ENCODE results near the gene TCF20. TPM values are rescaled to one million over a fixed set of nuclear protein-coding genes. Genes with fewer than 3 reads are reported as not detected.
A peak's percentile ranks its signal among the peaks of the same experiment; 100 is the strongest.

The TCF20 gene
- total and polyA plus RNA-seq, 4 experiments from 2014 or later, result 0.72 to 93.4 (median 46.8) TPM

GRCh38 chr22:42300259-42301076, 30.0 kb upstream of the TCF20 start:
- H3K4me3 Mint-ChIP-seq, result peak overlapping the region; percentile 79 to 90 (median 83)

DNA sequence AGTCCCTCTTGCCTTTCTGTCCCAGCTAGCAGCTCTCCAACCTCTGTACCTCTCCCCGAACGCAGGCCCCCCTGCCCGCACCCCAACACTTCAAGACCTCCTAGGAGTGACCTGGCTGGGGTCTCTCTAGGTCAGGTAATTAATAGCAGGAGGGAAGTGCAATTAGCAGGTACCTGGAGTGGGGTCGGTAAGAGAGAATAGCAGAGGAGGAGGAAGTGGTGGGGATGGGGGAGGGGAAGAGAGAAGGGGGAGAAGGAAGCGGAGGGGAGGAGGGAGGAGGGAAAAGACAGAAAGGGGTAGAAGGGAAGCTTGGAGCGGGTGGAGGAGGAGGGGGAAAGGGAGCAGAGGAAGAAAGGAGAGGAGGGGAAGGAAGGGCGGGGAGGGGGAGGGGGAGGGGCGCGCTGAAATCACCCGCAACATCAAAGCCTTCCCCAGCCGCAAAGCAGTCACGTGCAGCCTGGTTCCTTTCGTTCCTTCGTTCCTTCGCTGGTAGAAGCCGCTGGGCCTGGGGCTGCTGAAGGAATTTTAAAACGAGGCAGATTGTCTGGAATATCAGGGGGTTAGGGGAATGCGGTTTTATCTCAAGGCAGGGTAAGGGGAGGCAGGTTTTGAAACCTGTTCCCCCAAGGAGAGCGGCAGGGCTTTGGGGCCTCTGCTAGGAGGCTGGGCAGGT, 29.3 kb upstream of the TCF20 start:
- POLR2A ChIA-PET (ENCODE audit: partially characterized antibody), result interaction anchor here (1.6 kb wide), 1 partner anchor 16 kb away, joined by 3 read pairs; no protein-coding TSS in a partner anchor
- Histone ChIP-seq H3K9me3 (ENCODE audit: control insufficient read depth in 1 of 2, low read length in 2 of 2) (no peaks in the 10 kb centered on the region), H3K27ac (ENCODE audit: low read depth, low read length) (peak overlapping the region; percentile 64), H3K4me3 (ENCODE audit: low read length in 2 of 2) (peak overlapping the region in 1 of 2 donors; percentile 54), H3K4me1 (ENCODE audit: insufficient read depth, low read length) (peaks cover 90% of the 10 kb centered on the region), H3K27me3 (ENCODE audit: insufficient read depth, low read length) (no peaks in the 10 kb centered on the region), H3K36me3 (ENCODE audit: insufficient read depth, low read length) (no peaks in the 10 kb centered on the region)
- Mint-ChIP-seq H3K9me3 (no peaks in the 10 kb centered on the region), H3K4me3 (peak overlapping the region; percentile 79 to 90 (median 83)), H3K36me3 (no peaks in the 10 kb centered on the region), H3K4me1 (peaks cover 56 to 97% (median 73%) of the 10 kb centered on the region in 4 donors), H3K27me3 (no peaks in the 10 kb centered on the region), H3K27ac (peak overlapping the region; percentile 85 to 99 (median 96))
- CTCF ChIA-PET (ENCODE audit: partially characterized antibody), result no interaction called here
- intact Hi-C loops (cut with micrococcal nuclease), result loop anchor here (2.0 to 5.0 kb wide), 2 partner anchors 32 to 69 kb away; no protein-coding TSS in a partner anchor
- peak; percentile 58 to 76 (median 62) for DNase-seq

More at GRCh38 chr22:42300259-42301076, 30.0 kb upstream of the TCF20 start:
- Mint-ChIP-seq H3K4me1 (peaks cover 56 to 96% (median 73%) of the 10 kb centered on the region in 4 donors), H3K36me3 (no peaks in the 10 kb centered on the region), H3K27ac (peak overlapping the region; percentile 85 to 99 (median 96)), H3K27me3 (no peaks in the 10 kb centered on the region), H3K9me3 (no peaks in the 10 kb centered on the region)
- H3K27me3 ChIP-seq (ENCODE audit: insufficient read depth, low read length), result no peaks in the 10 kb centered on the region
- ChIA-PET POLR2A (ENCODE audit: partially characterized antibody) (interaction anchor here (0.6 to 1.9 kb wide), 3 partner anchors 16 to 37 kb away, joined by 3 to 8 read pairs (median 3); no protein-coding TSS in a partner anchor), CTCF (ENCODE audit: partially characterized antibody) (no interaction called here)
- peak overlapping the region; percentile 23 to 54 for H3K4me3 ChIP-seq (ENCODE audit: low read length in 2 of 2)
- intact Hi-C loops (cut with micrococcal nuclease), result loop anchor here (5.0 kb wide), 1 partner anchor 33 kb away; no protein-coding TSS in a partner anchor
- peaks cover 88% of the 10 kb centered on the region for H3K4me1 ChIP-seq (ENCODE audit: insufficient read depth, low read length)
- H3K9me3 ChIP-seq (ENCODE audit: control insufficient read depth in 1 of 2, low read length in 2 of 2), result no peaks in the 10 kb centered on the region
- H3K27ac ChIP-seq (ENCODE audit: low read depth, low read length), result peak overlapping the region; percentile 64
- H3K36me3 ChIP-seq (ENCODE audit: insufficient read depth, low read length), result no peaks in the 10 kb centered on the region
- DNase-seq, result peak in 3 of 5 donors; percentile 39 to 83 (median 48)

- ChIA-PET CTCF (ENCODE audit: partially characterized antibody) (no interaction called here), POLR2A (ENCODE audit: partially characterized antibody) (interaction anchor here (1.6 kb wide), 1 partner anchor 17 kb away, joined by 3 read pairs; no protein-coding TSS in a partner anchor)
- intact Hi-C loops (cut with micrococcal nuclease), result loop anchor here (2.0 kb wide), 1 partner anchor 70 kb away; no protein-coding TSS in a partner anchor
- no peak for DNase-seq
- H3K27ac Mint-ChIP-seq, result peak overlapping the region; percentile 78 to 97 (median 93)
- no peaks in the 10 kb centered on the region for H3K36me3 ChIP-seq (ENCODE audit: insufficient read depth, low read length)
- peaks cover 90% of the 10 kb centered on the region for H3K4me1 ChIP-seq (ENCODE audit: insufficient read depth, low read length)
- H3K4me3 Mint-ChIP-seq, result peak overlapping the region in 4 of 8 donors; percentile 13 to 90 (median 51)
- H3K4me3 ChIP-seq (ENCODE audit: low read length in 2 of 2), result no peak overlapping the region
- H3K27me3 ChIP-seq (ENCODE audit: insufficient read depth, low read length), result no peaks in the 10 kb centered on the region
- no peaks in the 10 kb centered on the region for H3K9me3 ChIP-seq (ENCODE audit: control insufficient read depth in 1 of 2, low read length in 2 of 2)
- H3K4me1 Mint-ChIP-seq, result peaks cover 56 to 97% (median 75%) of the 10 kb centered on the region in 4 donors
- no peaks in the 10 kb centered on the region for H3K27me3 Mint-ChIP-seq
- H3K9me3 Mint-ChIP-seq, result no peaks in the 10 kb centered on the region
- no peaks in the 10 kb centered on the region for H3K36me3 Mint-ChIP-seq
- H3K27ac ChIP-seq (ENCODE audit: low read depth, low read length), result no peak overlapping the region
These were observed 28.3 kb upstream of the TCF20 start for GRCh38 chr22:42298746-42299145.

DNA sequence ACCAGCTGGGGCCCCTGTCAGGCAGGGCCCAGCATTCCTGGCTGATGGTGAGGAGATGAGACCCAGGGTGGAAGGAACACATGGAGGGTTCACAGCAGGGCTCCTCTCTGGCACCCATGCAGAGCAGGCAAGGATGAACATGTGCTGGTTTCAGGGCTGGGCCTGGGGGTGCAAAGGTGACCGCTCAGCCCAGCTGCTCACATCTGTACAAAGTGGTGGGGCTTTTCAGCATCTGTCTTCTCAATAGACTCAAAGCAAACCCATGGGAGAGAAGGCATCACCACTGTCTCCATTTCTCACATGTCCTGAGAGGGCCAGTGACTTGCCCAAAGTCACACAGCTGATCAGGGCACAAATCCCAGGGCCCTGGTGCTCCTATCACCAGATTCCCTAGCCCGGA, 27.3 kb upstream of the TCF20 start:
- Mint-ChIP-seq H3K4me3 (peak overlapping the region in 3 of 8 donors; percentile 17 to 31 (median 30)), H3K4me1 (peaks cover 55 to 96% (median 71%) of the 10 kb centered on the region in 4 donors), H3K27ac (peak overlapping the region; percentile 68 to 96 (median 78)), H3K9me3 (no peaks in the 10 kb centered on the region), H3K36me3 (no peaks in the 10 kb centered on the region), H3K27me3 (no peaks in the 10 kb centered on the region)
- CTCF ChIA-PET (ENCODE audit: partially characterized antibody), result interaction anchor here (1.0 kb wide), 1 partner anchor 136 kb away, joined by 3 read pairs; no protein-coding TSS in a partner anchor
- intact Hi-C loops (cut with micrococcal nuclease), result loop anchor here (2.0 kb wide), 1 partner anchor 71 kb away; no protein-coding TSS in a partner anchor
- no peaks in the 10 kb centered on the region for H3K36me3 ChIP-seq (ENCODE audit: insufficient read depth, low read length)
- DNase-seq, result no peak
- H3K4me1 ChIP-seq (ENCODE audit: insufficient read depth, low read length), result peaks cover 91% of the 10 kb centered on the region
- no peak overlapping the region for H3K4me3 ChIP-seq (ENCODE audit: low read length in 2 of 2)
- H3K27ac ChIP-seq (ENCODE audit: low read depth, low read length), result peak overlapping the region; percentile 10
- H3K9me3 ChIP-seq (ENCODE audit: control insufficient read depth in 1 of 2, low read length in 2 of 2), result no peaks in the 10 kb centered on the region
- POLR2A ChIA-PET (ENCODE audit: partially characterized antibody), result interaction anchor here (0.9 to 1.6 kb wide), 2 partner anchors 15 to 18 kb away, joined by 3 read pairs; no protein-coding TSS in a partner anchor
- H3K27me3 ChIP-seq (ENCODE audit: insufficient read depth, low read length), result no peaks in the 10 kb centered on the region

DNA sequence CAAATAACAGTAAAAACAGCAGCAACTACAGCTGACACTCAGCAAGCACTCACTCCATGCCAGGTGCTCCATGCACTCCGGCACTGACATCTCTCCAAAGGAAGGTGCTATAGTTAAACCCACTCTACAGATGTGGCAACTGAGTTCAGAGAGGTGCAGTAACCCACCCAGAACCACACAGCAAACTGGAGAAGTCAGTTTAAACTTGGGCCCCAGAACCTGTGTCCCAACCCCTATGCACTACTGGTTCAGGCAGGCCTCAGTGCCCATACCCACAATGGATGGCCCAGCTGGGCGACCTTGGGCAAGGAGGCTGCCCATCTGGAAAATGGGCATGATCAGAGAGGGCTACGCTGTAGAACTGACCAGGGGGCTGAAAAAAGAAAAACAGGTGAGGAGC, 26.4 kb upstream of the TCF20 start:
- POLR2A ChIA-PET (ENCODE audit: partially characterized antibody), result interaction anchor here (0.5 to 0.9 kb wide), 2 partner anchors 16 to 123 kb away, joined by 3 read pairs; no protein-coding TSS in a partner anchor
- Histone ChIP-seq H3K27ac (ENCODE audit: low read depth, low read length) (peak overlapping the region; percentile 10), H3K4me1 (ENCODE audit: insufficient read depth, low read length) (peaks cover 82% of the 10 kb centered on the region)

GRCh38 chr22:42296381-42296853, 26.0 kb upstream of the TCF20 start:
- no peaks in the 10 kb centered on the region for H3K9me3 ChIP-seq (ENCODE audit: control insufficient read depth in 1 of 2, low read length in 2 of 2)
- no peaks in the 10 kb centered on the region for H3K9me3 Mint-ChIP-seq

More for the DNA sequence above, 26.4 kb upstream of the TCF20 start:
- Mint-ChIP-seq H3K4me1 (peaks cover 53 to 88% (median 71%) of the 10 kb centered on the region in 4 donors), H3K9me3 (no peaks in the 10 kb centered on the region), H3K36me3 (no peaks in the 10 kb centered on the region), H3K27ac (peak overlapping the region; percentile 40 to 96 (median 80)), H3K27me3 (no peaks in the 10 kb centered on the region), H3K4me3 (peak overlapping the region in 1 of 8 donors; percentile 23)
- Histone ChIP-seq H3K4me3 (ENCODE audit: low read length in 2 of 2) (no peak overlapping the region), H3K36me3 (ENCODE audit: insufficient read depth, low read length) (no peaks in the 10 kb centered on the region), H3K27me3 (ENCODE audit: insufficient read depth, low read length) (no peaks in the 10 kb centered on the region), H3K9me3 (ENCODE audit: control insufficient read depth in 1 of 2, low read length in 2 of 2) (no peaks in the 10 kb centered on the region)
- intact Hi-C loops (cut with micrococcal nuclease), result no loop called here
- CTCF ChIA-PET (ENCODE audit: partially characterized antibody), result interaction anchor here (0.9 to 1.6 kb wide), 6 partner anchors 8 to 141 kb away, joined by 3 to 5 read pairs (median 3); no protein-coding TSS in a partner anchor
- DNase-seq, result peak in 1 of 5 donors; percentile 12

More at GRCh38 chr22:42296381-42296853, 26.0 kb upstream of the TCF20 start:
- ChIA-PET POLR2A (ENCODE audit: partially characterized antibody) (no interaction called here), CTCF (ENCODE audit: partially characterized antibody) (interaction anchor here (0.9 to 1.6 kb wide), 8 partner anchors 8 to 141 kb away, joined by 3 to 5 read pairs (median 3); no protein-coding TSS in a partner anchor)
- no peak overlapping the region for H3K27ac ChIP-seq (ENCODE audit: low read depth, low read length)
- H3K4me1 ChIP-seq (ENCODE audit: insufficient read depth, low read length), result peaks cover 78% of the 10 kb centered on the region
- H3K27me3 Mint-ChIP-seq, result no peaks in the 10 kb centered on the region
- no peaks in the 10 kb centered on the region for H3K36me3 ChIP-seq (ENCODE audit: insufficient read depth, low read length)
- H3K4me3 ChIP-seq (ENCODE audit: low read length in 2 of 2), result no peak overlapping the region
- H3K4me1 Mint-ChIP-seq, result peaks cover 53 to 93% (median 70%) of the 10 kb centered on the region in 4 donors
- H3K27ac Mint-ChIP-seq, result peak overlapping the region in 2 of 7 donors; percentile 85 to 96
- DNase-seq, result peak in 1 of 5 donors; percentile 33
- no peaks in the 10 kb centered on the region for H3K36me3 Mint-ChIP-seq
- intact Hi-C loops (cut with micrococcal nuclease), result no loop called here
- no peaks in the 10 kb centered on the region for H3K27me3 ChIP-seq (ENCODE audit: insufficient read depth, low read length)
- H3K4me3 Mint-ChIP-seq, result no peak overlapping the region
